GM20000 (cell line): ENCODE data around the gene MALSU1.

Source experiments
- DNase-seq: peaks from one replicate; pipeline ENCODE4 v3.0.0; 2012; ENCODE audit warnings: low spot score
- CTCF ChIP-seq: IDR thresholded peaks from 2 replicates; pipeline ENCODE4 v1.5.1; 2012; ENCODE audit warnings: mild to moderate bottlenecking, control low read depth; ENCODE audit errors: extremely low read depth, missing control alignments

Gene MALSU1

GRCh38 chr7:23336799-23337283 is 37.7 kb downstream of the MALSU1 start:
- TF ChIP-seq CTCF, result no peak
- no peak for DNase-seq

- DNase-seq, result no peak
- no peak for TF ChIP-seq CTCF
These were observed 38.2 kb downstream of the MALSU1 start for GRCh38 chr7:23337374-23337773.

- TF ChIP-seq CTCF, result no peak
- no peak for DNase-seq
These were observed 39.3 kb downstream of the MALSU1 start for GRCh38 chr7:23338439-23338838.

- no peak for TF ChIP-seq CTCF
- no peak for DNase-seq
These were observed 39.7 kb downstream of the MALSU1 start for GRCh38 chr7:23338863-23339262.

GRCh38 chr7:23341846-23342598 is 42.9 kb downstream of the MALSU1 start:
- DNase-seq, result no peak
- no peak for TF ChIP-seq CTCF

GRCh38 chr7:23343102-23343501 is 44.0 kb downstream of the MALSU1 start:
- no peak for TF ChIP-seq CTCF

GRCh38 chr7:23343806-23344475 is 44.8 kb downstream of the MALSU1 start:
- DNase-seq, result no peak
- TF ChIP-seq CTCF, result no peak

More at GRCh38 chr7:23343102-23343501, 44.0 kb downstream of the MALSU1 start:
- DNase-seq, result no peak
